Fibroblast of lung (primary cell): ENCODE data around the gene GNG7. TPM values are rescaled to one million over a fixed set of nuclear protein-coding genes. Genes with fewer than 3 reads are reported as not detected.

ENCODE experiments used
- DNase-seq, 2 donors: peaks; one replicate each; pipeline versions ENCODE4 v3.0.0 to v3.0.0-alpha.2; 2010; ENCODE audit warnings: low read depth in 2 of 2
- H2AFZ ChIP-seq: 2 replicates; pipeline ENCODE4 v1.5.1; 2012; ENCODE audit warnings: low read length, control low read depth, inconsistent platforms
- H3K27ac ChIP-seq: 2 replicates; pipeline ENCODE4 v1.5.1; 2011; ENCODE audit warnings: low read length, control low read depth; ENCODE audit not compliant: insufficient read depth
- H3K27me3 ChIP-seq: 2 replicates; pipeline ENCODE4 v1.5.1; 2011; ENCODE audit warnings: mild to moderate bottlenecking, low read length; ENCODE audit not compliant: control insufficient read depth, insufficient read depth
- H3K36me3 ChIP-seq: 2 replicates; pipeline ENCODE4 v1.5.1; 2011; ENCODE audit warnings: low read length; ENCODE audit not compliant: control insufficient read depth, insufficient read depth
- H3K4me1 ChIP-seq: 2 replicates; pipeline ENCODE4 v1.5.1; 2011; ENCODE audit warnings: low read length; ENCODE audit not compliant: control insufficient read depth, insufficient read depth; ENCODE audit errors: extremely low read depth
- H3K4me2 ChIP-seq: 2 replicates; pipeline ENCODE4 v1.5.1; 2011; ENCODE audit warnings: low read length, control low read depth; ENCODE audit not compliant: insufficient read depth; ENCODE audit errors: extremely low read depth
- H3K4me3 ChIP-seq, 4 experiments: fragments of 200-600 bp in 1 of 4; sonication (generic) in 1 of 4; replicated peaks in 1 of 4; 2 replicates each; pipeline ENCODE4 v1.5.1; 2011 to 2016; ENCODE audit warnings: low read length in 4 of 4, low read depth in 3 of 4, mild to moderate bottlenecking in 3 of 4, control low read depth in 2 of 4, inconsistent platforms in 1 of 4, mixed read lengths in 1 of 4; ENCODE audit not compliant: insufficient read depth in 1 of 4; ENCODE audit errors: control extremely low read depth in 1 of 4
- H3K79me2 ChIP-seq: 2 replicates; pipeline ENCODE4 v1.5.1; 2012; ENCODE audit warnings: mild to moderate bottlenecking, low read length, inconsistent platforms; ENCODE audit not compliant: control insufficient read depth, insufficient read depth
- H3K9ac ChIP-seq: 2 replicates; pipeline ENCODE4 v1.5.1; 2011; ENCODE audit warnings: mild to moderate bottlenecking, low read length, control low read depth; ENCODE audit not compliant: insufficient read depth
- H3K9me3 ChIP-seq: 2 replicates; pipeline ENCODE4 v1.5.1; 2012; ENCODE audit warnings: low read depth, low read length; ENCODE audit not compliant: control insufficient read depth, insufficient read depth
- H4K20me1 ChIP-seq: 2 replicates; pipeline ENCODE4 v1.5.1; 2011; ENCODE audit warnings: low read length; ENCODE audit not compliant: control insufficient read depth, insufficient read depth; ENCODE audit errors: extremely low read depth
- CTCF ChIP-seq, 2 donors: IDR thresholded peaks in 1 of 2; conservative IDR thresholded peaks in 1 of 2; 1 replicate in 1 of 2; 2 replicates in 1 of 2; pipeline ENCODE4 v1.5.1; 2011 to 2012; ENCODE audit warnings: low read length in 2 of 2, control low read depth in 1 of 2, inconsistent platforms in 1 of 2, low read depth in 1 of 2, mild to moderate bottlenecking in 1 of 2
- EZH2 ChIP-seq: IDR thresholded peaks from 2 replicates; pipeline ENCODE4 v1.5.1; 2012; ENCODE audit warnings: low read length, control low read depth, mild to moderate bottlenecking; ENCODE audit errors: missing control alignments
- polyA plus RNA-seq, 2 donors: library from polyadenylated mRNA; depleted of rRNA in 1 of 2; stranded (reverse) in 1 of 2; unstranded in 1 of 2; fragments of >200 nt; gene quantifications; 2 replicates each; pipeline ENCODE4 v1.2.1, GENCODE V29; 2011 to 2012; ENCODE audit warnings: missing spikeins in 1 of 2
- total RNA-seq: library from RNA; depleted of rRNA; stranded (reverse); fragments of >200 nt; gene quantifications from 2 replicates; pipeline ENCODE4 v1.2.1, GENCODE V29; 2014

GNG7 gene
- total and polyA plus RNA-seq, 2 donors (not counting 1 experiment from before 2014, with no cell fraction given) = 0.27 to 0.83 TPM

DNA sequence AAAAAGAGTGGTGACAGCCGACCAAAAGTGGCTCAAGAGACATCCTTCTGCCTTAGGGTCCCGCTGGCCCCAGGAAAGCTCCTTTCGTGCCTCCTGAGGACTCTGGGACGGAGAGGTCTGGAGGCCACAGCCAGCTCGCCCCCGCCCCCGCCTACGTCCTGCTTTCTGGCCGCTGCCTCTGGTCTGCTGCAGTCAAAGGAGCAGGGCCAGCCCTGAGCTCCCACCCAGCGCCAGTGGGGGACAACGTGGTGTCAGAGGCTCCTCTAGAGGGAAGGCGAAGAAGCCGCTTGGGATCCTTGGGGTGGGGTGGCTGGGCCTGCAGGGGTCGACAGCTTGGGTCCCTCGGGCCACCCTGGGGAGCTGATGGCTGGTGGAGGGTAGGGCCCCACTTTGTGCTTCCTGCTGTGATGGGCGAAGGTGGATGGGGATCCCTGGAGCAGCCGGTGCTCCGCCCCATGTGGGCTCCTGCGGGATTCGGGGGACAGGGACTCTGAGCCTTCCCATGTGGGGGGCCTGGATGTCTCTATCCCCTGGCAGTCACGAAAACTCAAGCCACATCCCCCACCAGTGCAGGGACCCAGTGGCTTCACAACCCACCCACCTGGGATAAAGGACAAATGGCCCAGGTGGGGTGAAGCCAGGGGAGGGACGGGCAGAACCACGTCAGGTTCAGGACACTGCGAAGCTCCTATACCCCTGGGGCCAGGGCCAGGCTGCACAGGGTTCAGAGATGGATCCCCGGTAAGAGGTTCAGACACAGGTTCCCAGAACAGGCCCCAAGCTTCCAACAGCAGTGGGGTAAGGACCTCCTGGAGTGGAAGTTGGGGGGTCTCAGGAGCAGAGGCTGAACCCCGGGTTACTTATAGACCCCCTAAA is 27.7 kb upstream of the GNG7 start:
- no peaks in the 10 kb centered on the region for H3K4me1 ChIP-seq
- no peaks in the 10 kb centered on the region for H3K79me2 ChIP-seq
- no peak overlapping the region for H3K4me2 ChIP-seq
- peaks cover 8% of the 10 kb centered on the region for H3K27me3 ChIP-seq
- H3K9me3 ChIP-seq = no peaks in the 10 kb centered on the region
- H3K36me3 ChIP-seq = peaks cover 6% of the 10 kb centered on the region
- TF ChIP-seq EZH2 (no peak), CTCF (conservative IDR thresholded peaks at IDR 0.05 in 1 of 2, IDR thresholded peaks at IDR 0.05 in 1 of 2; ENCODE audit: low read depth in 1 of 2, low read length in 2 of 2) (no peak)
- H3K27ac ChIP-seq = no peak overlapping the region
- H3K4me3 ChIP-seq = no peak overlapping the region
- H3K9ac ChIP-seq = no peak overlapping the region
- DNase-seq = no peak
- no peak overlapping the region for H2AFZ ChIP-seq
- no peaks in the 10 kb centered on the region for H4K20me1 ChIP-seq

DNA sequence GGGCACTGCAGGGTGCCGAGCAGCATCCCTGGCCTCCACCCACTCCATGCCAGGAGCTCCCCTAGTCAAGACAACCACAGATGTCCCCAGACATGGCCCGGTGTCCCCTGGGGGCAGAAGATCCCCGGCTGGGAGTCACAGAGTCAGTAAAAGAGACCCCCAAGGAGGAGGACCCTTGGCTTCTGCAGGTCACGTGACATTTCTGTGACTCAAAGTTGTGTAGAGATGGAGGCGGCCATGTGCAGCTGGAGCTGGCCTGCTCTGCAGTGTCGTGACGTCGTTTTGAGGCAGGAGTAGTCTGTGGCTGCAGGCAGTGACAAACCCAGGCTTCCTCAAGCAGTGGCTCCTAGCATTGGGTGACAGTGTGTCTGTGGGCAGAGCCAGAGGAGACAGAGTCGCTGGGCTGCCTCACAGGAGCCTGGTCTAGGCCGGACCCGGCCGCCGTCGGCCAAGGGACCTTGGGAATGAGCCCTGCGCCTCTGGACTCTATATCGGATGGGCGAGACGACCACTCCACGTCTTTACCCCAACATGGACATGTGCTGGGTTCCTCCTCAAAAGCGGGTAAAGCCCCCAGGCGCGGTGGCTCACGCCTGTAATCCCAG is 26.4 kb upstream of the GNG7 start:
- no peaks in the 10 kb centered on the region for H3K36me3 ChIP-seq
- no peaks in the 10 kb centered on the region for H4K20me1 ChIP-seq
- no peak overlapping the region for H3K27ac ChIP-seq
- no peak overlapping the region for H2AFZ ChIP-seq
- no peak for TF ChIP-seq CTCF (conservative IDR thresholded peaks at IDR 0.05 in 1 of 2, IDR thresholded peaks at IDR 0.05 in 1 of 2; ENCODE audit: low read depth in 1 of 2, low read length in 2 of 2)
- no peaks in the 10 kb centered on the region for H3K4me1 ChIP-seq
- no peak overlapping the region for H3K9ac ChIP-seq
- H3K27me3 ChIP-seq = peaks cover 8% of the 10 kb centered on the region
- no peak overlapping the region for H3K4me3 ChIP-seq
- H3K9me3 ChIP-seq = no peaks in the 10 kb centered on the region
- H3K79me2 ChIP-seq = no peaks in the 10 kb centered on the region
- H3K4me2 ChIP-seq = no peak overlapping the region
- no peak for DNase-seq

DNA sequence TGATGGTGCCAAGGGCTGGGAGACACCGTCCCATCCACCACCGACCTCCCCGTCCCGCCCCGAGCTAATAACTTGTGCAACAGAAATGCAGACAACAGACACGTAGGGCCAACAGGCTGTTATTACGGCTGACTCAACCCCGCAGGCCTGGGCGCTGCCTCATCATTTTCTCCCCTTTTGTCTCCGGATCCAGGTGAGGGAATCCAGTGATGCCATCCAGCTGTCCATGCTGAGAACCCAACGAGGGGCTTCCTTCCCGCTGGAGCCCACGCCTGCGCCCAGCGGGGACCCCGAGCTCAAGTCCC is 25.1 kb upstream of the GNG7 start:
- H3K4me3 ChIP-seq = no peak overlapping the region

More for the DNA sequence above, 25.1 kb upstream of the GNG7 start:
- no peaks in the 10 kb centered on the region for H4K20me1 ChIP-seq
- H3K9ac ChIP-seq = no peak overlapping the region
- no peaks in the 10 kb centered on the region for H3K36me3 ChIP-seq
- H3K79me2 ChIP-seq = no peaks in the 10 kb centered on the region
- H3K4me2 ChIP-seq = no peak overlapping the region
- no peaks in the 10 kb centered on the region for H3K9me3 ChIP-seq
- H3K27ac ChIP-seq = no peak overlapping the region
- no peak for DNase-seq
- peaks cover 4% of the 10 kb centered on the region for H3K4me1 ChIP-seq
- peaks cover 8% of the 10 kb centered on the region for H3K27me3 ChIP-seq
- no peak overlapping the region for H2AFZ ChIP-seq
- no peak for TF ChIP-seq CTCF (conservative IDR thresholded peaks at IDR 0.05 in 1 of 2, IDR thresholded peaks at IDR 0.05 in 1 of 2; ENCODE audit: low read depth in 1 of 2, low read length in 2 of 2)
- no peak for TF ChIP-seq EZH2
